NCI-H524 treated with DMSO at 0.1 percent for 48 hours (cell line): Measurements from ENCODE around the gene FHDC1.

Experiments used
- DNase-seq: peaks from one replicate; lab custom pipeline; 2025; lab: John Stamatoyannopoulos, UW

The FHDC1 gene

DNA sequence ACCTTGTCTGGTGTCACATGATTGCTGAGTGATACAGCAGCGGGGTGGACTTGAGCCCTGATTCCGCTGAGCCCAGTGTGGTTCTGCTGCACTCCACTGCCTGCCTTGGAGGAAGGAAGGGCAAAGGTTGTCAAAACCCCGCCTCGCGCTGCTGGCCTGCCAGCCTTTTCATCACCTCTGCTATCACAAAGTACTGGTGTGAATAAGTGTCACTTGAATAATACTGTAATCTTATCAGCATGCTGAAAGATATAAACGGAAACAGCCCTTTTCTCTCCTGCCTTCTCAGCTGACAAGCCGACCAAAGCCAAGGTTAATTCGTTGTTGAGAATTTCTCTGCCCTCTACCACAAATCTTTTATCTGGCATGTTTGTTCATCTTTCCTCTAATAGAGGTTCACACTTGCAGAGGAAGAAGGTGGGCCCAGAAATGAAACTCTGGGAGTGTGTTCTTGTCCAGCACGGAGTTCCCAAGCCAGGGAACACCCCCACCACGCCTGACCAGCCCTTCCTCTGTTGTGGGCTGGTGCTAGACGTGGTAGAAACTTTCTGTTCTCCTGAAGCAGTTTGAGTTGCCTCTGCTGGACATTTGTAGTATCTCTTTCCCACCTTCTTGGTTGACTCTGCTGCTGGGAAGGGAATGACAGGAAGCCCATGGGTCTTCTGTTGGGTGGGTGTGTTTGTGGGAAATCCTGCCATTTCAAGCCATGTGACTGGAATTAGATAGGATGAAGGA lies 21.5 kb downstream of the FHDC1 start:
- no peak for DNase-seq

DNA sequence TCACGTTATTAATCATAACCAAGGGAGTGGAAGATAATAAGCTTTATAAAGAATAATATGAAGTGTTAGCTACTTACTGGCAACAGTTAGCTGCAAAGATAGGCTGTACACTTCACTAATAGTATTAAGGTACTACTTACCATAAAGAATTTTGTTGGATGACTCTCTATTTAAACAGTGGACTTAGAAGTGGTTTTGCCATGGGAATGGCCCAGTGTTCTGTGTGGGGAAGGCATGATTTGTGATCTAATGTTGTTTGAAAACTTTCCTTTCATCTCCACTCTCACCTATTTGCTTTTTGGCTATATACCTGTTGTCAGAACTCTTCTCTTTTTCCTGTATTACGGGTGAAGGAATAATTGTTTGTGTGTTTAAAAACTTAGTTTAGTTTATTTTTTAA lies 23.0 kb downstream of the FHDC1 start:
- DNase-seq = no peak

- DNase-seq = no peak
These were observed 24.0 kb downstream of the FHDC1 start for GRCh38 chr4:152960082-152960481.

GRCh38 chr4:152961014-152961772 lies 25.1 kb downstream of the FHDC1 start:
- no peak for DNase-seq

DNA sequence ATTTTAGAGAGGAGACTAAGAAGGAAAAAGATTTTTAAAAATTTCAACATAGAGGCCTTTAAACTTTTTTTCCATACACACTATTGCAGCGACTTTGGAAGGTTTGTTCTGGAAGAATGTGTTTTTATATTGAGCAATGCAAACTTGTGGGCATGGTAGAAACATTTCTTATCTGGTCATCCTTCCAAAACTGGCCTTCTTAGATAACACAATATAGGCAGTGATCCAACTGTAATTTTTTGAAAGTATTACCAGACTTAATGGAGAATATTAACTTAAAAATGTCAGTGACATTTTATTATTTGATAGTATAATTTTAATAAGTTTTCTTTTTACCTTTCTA lies 25.6 kb downstream of the FHDC1 start:
- DNase-seq = no peak

DNA sequence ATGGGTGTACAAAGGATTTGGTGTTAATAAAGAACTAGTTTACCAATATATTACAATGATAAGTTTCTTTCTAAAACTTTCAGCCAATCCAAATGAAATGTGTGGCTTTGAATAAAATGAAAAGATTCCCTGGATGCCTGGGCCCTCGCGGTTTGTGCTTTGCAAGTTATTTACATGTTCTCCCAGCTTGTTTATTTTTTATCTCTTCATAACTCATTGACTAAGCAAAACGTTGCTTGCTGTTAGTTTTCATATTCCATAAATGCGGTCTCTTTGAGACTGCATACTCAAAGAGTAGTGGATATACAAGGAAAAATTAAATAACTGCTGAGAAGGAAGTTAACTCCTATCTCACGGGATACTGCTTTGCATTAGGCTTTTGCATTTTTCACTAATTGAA lies 26.0 kb downstream of the FHDC1 start:
- no peak for DNase-seq

GRCh38 chr4:152964335-152964734 lies 28.2 kb downstream of the FHDC1 start:
- DNase-seq = no peak

GRCh38 chr4:152965611-152966010 lies 29.5 kb downstream of the FHDC1 start:
- no peak for DNase-seq

GRCh38 chr4:152967907-152968306 lies 31.8 kb downstream of the FHDC1 start:
- DNase-seq = no peak

- DNase-seq = no peak
These were observed 32.8 kb downstream of the FHDC1 start for GRCh38 chr4:152968806-152969394.

GRCh38 chr4:152970102-152970820 lies 34.1 kb downstream of the FHDC1 start:
- no peak for DNase-seq

DNA sequence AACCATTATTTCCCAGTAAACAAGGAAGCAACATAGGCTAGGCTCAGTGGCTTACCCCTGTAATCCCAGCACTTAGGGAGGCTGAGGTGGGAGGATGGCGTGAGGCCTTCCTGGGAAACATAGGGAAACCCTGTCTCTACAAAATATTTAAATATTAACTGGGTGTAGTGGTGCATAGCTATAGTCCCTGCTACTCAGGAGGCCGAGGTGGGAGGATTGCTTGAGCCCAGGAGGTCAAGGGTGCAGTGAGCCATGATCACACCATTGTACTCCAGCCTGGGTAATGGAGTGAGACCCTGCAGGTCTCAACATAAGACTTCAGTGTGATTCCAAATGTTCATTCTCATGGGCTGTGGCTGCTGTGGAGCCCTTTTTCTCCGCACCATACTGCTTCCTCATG lies 34.9 kb downstream of the FHDC1 start:
- no peak for DNase-seq

DNA sequence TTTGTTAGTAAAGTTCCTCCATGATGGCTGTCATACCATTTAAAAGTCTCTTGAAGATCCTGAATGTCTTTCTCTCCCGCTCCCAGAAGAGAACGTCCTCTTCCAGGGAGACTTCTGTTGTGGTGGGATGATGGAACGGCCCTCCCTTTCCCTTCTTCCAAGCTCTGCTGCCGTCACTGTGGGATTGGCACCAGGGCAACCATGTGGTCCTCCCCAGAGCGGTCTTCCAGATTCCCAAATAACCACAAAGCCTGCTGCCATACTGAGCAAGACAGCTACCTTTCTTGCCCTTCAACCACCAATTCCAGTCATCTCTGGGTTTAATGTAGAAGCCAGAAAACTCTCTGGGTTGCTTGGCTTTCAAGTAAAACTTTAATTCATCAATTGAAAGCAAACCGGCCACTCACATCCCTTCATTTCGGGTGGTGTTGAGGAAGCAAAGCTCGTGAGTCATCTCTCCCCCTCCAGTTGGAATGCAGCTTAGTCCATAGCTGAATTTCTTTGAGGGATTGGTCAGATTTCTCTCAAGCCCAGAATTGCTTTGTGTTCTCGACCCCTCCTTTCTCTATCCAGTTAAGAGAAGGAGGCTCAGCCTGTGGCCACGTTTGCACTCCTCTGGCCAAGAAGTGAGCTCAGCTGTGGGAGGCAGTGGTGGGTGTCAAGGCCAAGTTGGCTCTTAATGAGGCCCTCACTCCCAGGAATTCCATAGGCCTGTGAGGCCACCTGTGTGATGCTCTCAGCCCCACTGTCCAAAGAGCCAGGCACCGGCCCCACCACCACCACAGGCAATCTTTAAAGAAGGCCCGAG lies 36.9 kb downstream of the FHDC1 start:
- DNase-seq = no peak

DNA sequence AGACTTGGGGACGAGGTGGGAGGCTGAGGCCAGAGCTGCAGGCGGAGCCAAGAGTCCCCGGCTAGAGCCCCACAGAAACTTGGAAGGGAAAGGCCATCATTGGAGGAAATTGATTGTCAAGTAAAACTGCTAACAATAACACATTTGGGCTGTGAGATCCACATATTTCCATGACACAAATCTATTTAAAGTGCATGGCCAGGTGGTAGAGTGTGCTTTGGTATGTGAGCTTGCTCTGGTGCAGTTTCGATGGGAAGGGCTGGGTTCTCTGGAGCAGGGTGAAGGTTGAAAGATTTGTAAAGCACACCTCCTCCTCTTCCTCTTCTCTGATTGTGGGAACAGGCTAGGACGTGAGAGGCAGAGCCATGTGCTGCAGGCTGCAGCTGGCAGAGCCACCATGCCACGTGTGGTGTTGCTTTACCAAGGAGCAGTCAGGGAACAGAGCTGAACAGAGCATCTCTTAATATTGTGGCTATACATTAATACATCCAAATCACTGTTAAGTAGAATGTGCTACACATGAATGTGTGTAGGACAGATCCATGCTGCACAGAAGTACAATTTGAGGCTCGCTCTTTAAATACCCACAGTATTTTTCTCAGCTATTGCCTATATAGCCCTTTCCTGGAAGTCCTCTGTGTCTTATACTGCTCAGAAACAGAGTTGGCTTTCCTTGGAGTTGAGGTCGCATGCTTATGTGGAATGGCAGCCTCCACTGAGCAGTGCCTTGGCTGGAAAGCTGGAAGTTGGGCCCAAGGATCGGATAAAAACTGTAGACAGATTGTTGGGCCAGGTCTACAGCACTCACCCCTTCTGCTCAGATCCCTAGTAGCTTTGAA lies 37.7 kb downstream of the FHDC1 start:
- no peak for DNase-seq

DNA sequence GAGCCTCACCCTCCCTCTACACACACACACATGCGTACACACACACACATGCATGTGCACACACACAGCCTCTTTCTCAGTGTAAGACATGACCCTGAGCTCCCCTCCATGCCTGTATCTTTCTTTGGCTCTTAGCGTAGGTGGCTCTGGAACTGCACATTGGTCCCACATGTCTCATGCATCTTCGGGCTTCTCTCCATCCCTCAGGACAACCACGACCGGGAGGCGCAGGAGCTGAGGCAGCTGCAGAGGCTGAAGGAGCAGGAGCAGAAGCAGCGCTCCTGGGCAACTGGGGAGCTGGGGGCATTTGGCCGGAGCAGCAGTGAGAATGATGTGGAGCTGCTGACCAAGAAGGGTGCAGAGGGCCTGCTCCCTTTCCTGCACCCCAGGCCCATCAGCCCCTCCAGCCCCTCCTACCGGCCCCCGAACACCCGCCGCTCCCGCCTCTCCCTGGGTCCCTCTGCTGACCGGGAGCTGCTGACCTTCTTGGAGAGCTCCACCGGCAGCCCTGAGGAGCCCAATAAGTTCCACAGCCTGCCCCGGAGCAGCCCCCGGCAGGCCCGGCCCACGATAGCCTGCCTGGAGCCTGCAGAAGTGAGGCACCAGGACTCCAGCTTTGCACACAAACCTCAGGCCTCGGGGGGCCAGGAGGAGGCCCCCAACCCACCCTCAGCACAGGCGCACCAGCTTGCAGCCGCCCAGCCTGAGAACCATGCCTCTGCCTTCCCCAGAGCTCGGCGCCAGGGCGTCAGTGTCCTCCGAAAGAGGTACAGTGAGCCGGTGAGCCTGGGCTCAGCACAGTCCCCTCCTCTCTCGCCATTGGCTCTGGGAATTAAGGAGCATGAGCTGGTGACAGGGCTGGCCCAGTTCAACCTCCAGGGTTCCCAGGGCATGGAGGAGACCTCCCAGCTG lies 38.6 kb downstream of the FHDC1 start:
- no peak for DNase-seq

DNA sequence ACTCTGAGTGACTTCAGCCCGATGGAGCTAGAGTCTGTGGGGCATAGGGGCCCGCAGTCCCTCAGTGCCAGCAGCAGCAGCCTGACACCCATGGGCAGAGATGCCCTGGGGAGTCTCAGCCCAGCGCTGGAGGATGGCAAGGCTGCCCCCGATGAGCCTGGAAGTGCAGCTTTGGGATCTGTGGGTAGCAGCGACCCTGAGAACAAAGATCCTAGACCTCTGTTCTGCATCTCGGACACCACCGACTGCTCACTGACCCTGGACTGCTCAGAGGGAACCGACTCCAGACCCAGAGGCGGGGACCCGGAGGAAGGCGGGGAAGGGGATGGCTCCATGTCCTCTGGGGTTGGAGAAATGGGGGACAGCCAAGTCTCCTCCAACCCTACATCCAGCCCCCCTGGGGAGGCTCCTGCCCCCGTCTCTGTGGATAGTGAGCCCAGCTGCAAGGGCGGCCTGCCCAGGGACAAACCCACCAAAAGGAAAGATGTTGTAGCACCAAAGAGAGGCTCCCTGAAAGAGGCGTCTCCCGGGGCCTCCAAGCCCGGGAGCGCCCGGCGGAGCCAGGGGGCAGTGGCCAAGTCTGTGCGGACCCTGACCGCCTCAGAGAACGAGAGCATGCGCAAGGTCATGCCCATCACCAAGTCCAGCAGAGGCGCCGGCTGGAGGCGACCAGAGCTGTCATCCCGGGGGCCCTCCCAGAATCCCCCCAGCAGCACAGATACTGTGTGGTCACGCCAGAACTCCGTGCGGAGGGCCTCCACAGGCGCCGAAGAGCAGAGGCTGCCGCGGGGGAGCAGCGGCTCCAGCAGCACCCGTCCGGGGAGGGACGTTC lies 39.5 kb downstream of the FHDC1 start:
- DNase-seq = no peak

- DNase-seq = no peak
These were observed 40.2 kb downstream of the FHDC1 start for GRCh38 chr4:152976212-152976761.

GRCh38 chr4:152979731-152980330 lies 43.7 kb downstream of the FHDC1 start:
- DNase-seq = no peak
